Peyer's patch (tissue), 4 donors: ENCODE results near the gene SLC6A18. TPM values are rescaled to one million over a fixed set of nuclear protein-coding genes. Genes with fewer than 3 reads are reported as not detected.

Experiments used
- DNase-seq, 3 donors: peaks; one replicate each; pipeline ENCODE4 v3.0.0-alpha.2; 2017 to 2019
- H3K27ac ChIP-seq, 4 donors: fragments of 200-600 bp; sonication (generic); one replicate each; pipeline ENCODE4 v1.5.1; 2016 to 2019
- H3K27me3 ChIP-seq, 2 donors: fragments of 200-600 bp; sonication (generic); one replicate each; pipeline ENCODE4 v1.5.1; 2019
- H3K36me3 ChIP-seq, 3 donors: fragments of 200-600 bp; sonication (generic); one replicate each; pipeline ENCODE4 v1.5.1; 2016 to 2019
- H3K4me1 ChIP-seq, 4 donors: fragments of 200-600 bp; sonication (generic); one replicate each; pipeline ENCODE4 v1.5.1; 2016 to 2019
- H3K4me3 ChIP-seq, 4 donors: fragments of 200-600 bp; sonication (generic); 1 replicate in 3 of 4; 2 replicates in 1 of 4; pipeline ENCODE4 v1.5.1; 2016 to 2019; ENCODE audit warnings: mild to moderate bottlenecking in 1 of 4
- H3K9me3 ChIP-seq, 4 donors: fragments of 200-600 bp; sonication (generic); one replicate each; pipeline ENCODE4 v1.5.1; 2016 to 2019; ENCODE audit warnings: mild to moderate bottlenecking in 1 of 4
- POLR2A ChIP-seq, 2 donors: fragments of 450-650 bp; IDR thresholded peaks; one replicate each; pipeline ENCODE4 v1.5.1; 2017; ENCODE audit warnings: antibody characterized with exemption in 2 of 2, mild to moderate bottlenecking in 2 of 2, moderate library complexity in 2 of 2
- total RNA-seq, 4 donors: library from RNA; depleted of rRNA; stranded (reverse); fragments of >200 nt; gene quantifications; one replicate each; pipeline ENCODE4 v1.1.0, GENCODE V29; 2016
- TF ChIP-seq, protein P1 (sequence below), 6 experiments: fragments of 450-650 bp in 4 of 6; fragments of 200-600 bp in 2 of 6; sonication (generic) in 1 of 6; IDR thresholded peaks; one replicate each; pipeline ENCODE4 v1.5.1; 2017 to 2019; ENCODE audit warnings: antibody characterized with exemption in 6 of 6, mild to moderate bottlenecking in 3 of 6, moderate library complexity in 1 of 6

SLC6A18 gene
- total RNA-seq, 4 donors from 2014 or later, result 0.53 to 0.95 TPM; not detected in 2

- Histone ChIP-seq H3K9me3 (no peaks in the 10 kb centered on the region), H3K27ac (peak within 1 kb of the TSS in 3 of 4 donors; percentile 80 to 97 (median 92)), H3K36me3 (peaks cover 0 to 8% (median 0%) of the 10 kb centered on the region in 3 donors), H3K4me3 (peak within 1 kb of the TSS in 3 of 4 donors; percentile 29 to 65 (median 64)), H3K27me3 (no peaks in the 10 kb centered on the region), H3K4me1 (peaks cover 0 to 10% (median 0%) of the 10 kb centered on the region in 4 donors)
- DNase-seq, result peak in 2 of 3 donors; percentile 86 to 88
- TF ChIP-seq POLR2A (IDR thresholded peaks at IDR 0.05), result peak; percentile 92 to 95
- TF ChIP-seq, protein P1, sequence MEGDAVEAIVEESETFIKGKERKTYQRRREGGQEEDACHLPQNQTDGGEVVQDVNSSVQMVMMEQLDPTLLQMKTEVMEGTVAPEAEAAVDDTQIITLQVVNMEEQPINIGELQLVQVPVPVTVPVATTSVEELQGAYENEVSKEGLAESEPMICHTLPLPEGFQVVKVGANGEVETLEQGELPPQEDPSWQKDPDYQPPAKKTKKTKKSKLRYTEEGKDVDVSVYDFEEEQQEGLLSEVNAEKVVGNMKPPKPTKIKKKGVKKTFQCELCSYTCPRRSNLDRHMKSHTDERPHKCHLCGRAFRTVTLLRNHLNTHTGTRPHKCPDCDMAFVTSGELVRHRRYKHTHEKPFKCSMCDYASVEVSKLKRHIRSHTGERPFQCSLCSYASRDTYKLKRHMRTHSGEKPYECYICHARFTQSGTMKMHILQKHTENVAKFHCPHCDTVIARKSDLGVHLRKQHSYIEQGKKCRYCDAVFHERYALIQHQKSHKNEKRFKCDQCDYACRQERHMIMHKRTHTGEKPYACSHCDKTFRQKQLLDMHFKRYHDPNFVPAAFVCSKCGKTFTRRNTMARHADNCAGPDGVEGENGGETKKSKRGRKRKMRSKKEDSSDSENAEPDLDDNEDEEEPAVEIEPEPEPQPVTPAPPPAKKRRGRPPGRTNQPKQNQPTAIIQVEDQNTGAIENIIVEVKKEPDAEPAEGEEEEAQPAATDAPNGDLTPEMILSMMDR (IDR thresholded peaks at IDR 0.05), result no peak
Observed at GRCh38 chr5:1201327-1202025, 23.7 kb upstream of the SLC6A18 start, which contains the start of gene SLC6A19. Gene SLC6A19 (plus strand): TSS chr5:1201595. CDS start chr5:1201651, 56 bp downstream.

GRCh38 chr5:1202026-1202797 lies 23.0 kb upstream of the SLC6A18 start:
- peak overlapping the region in 3 of 4 donors; percentile 29 to 65 (median 64) for H3K4me3 ChIP-seq
- H3K36me3 ChIP-seq, result peaks cover 0 to 13% (median 0%) of the 10 kb centered on the region in 3 donors

DNA sequence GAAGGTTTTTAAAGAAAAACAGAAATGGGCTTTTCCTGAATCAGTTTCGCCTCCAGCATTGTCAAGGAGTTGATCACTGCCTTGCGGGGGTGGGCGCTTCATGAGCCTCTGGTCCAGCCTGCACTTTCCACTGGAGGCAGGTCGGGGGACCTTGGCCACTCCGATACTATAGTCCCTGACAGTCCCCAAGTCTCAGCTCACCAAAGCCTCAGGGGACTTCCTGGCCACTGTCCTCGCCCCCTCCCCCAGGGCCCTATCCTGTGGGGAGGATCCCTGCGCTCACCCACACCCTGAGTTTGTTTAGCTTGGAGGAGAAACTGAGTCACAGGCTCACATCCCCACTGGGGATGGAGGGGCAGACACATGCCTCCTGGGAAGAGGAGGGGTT lies 22.4 kb upstream of the SLC6A18 start:
- H3K4me1 ChIP-seq, result peaks cover 0 to 15% (median 0%) of the 10 kb centered on the region in 4 donors
- peaks cover 0 to 13% (median 0%) of the 10 kb centered on the region in 3 donors for H3K36me3 ChIP-seq
- peak in 1 of 3 donors; percentile 43 for DNase-seq
- H3K27ac ChIP-seq, result peak overlapping the region in 2 of 4 donors; percentile 92 to 97
- H3K27me3 ChIP-seq, result no peaks in the 10 kb centered on the region
- H3K4me3 ChIP-seq, result peak overlapping the region in 3 of 4 donors; percentile 29 to 65 (median 64)
- TF ChIP-seq, protein P1 (IDR thresholded peaks at IDR 0.05), result no peak
- TF ChIP-seq POLR2A (IDR thresholded peaks at IDR 0.05), result no peak
- no peaks in the 10 kb centered on the region for H3K9me3 ChIP-seq

More at GRCh38 chr5:1202026-1202797, 23.0 kb upstream of the SLC6A18 start:
- Histone ChIP-seq H3K4me1 (peaks cover 0 to 15% (median 0%) of the 10 kb centered on the region in 4 donors), H3K27me3 (no peaks in the 10 kb centered on the region), H3K9me3 (no peaks in the 10 kb centered on the region), H3K27ac (peak overlapping the region in 3 of 4 donors; percentile 80 to 97 (median 92))
- TF ChIP-seq, protein P1 (IDR thresholded peaks at IDR 0.05), result peak in 3 of 6 experiments; percentile 33 to 44 (median 35)
- no peak for TF ChIP-seq POLR2A (IDR thresholded peaks at IDR 0.05)
- DNase-seq, result peak in 2 of 3 donors; percentile 64 to 66

DNA sequence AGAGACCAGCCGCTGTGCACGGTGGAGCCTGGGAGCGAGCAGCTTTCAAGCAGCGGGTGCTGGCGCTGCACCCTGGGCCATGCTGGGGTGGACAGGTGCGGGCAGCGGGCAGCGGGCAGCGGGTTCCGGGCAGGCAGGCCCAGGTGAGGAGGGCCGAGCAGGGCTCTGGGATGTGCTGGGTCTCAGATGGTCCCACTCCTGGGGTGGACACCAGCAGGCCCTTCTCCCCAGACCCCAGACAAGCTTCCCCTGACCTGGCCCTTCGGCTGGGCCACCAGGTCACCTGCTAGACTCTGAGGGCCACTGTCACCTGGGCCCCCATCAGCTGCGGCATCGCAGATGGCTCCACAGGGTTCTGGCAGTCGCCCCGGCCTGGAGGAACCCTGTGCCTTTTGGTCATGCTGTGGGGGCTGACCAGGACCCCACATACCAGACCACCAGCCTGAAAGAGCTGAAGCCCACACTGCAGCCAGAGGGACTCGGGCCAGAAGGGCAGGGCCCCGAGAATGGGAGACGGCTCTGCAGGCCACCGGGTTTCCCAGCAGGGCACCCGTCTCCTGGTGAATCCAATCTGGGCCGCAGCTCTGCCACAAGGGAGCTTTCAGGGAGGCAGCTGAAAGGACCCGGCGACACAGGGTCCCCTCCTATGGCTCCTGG lies 21.7 kb upstream of the SLC6A18 start:
- TF ChIP-seq, protein P1 (IDR thresholded peaks at IDR 0.05), result no peak
- no peak for TF ChIP-seq POLR2A (IDR thresholded peaks at IDR 0.05)
- H3K4me3 ChIP-seq, result peak overlapping the region in 3 of 4 donors; percentile 29 to 65 (median 64)
- DNase-seq, result peak in 1 of 3 donors; percentile 48
- H3K27me3 ChIP-seq, result no peaks in the 10 kb centered on the region
- H3K36me3 ChIP-seq, result peaks cover 0 to 13% (median 0%) of the 10 kb centered on the region in 3 donors
- H3K9me3 ChIP-seq, result no peaks in the 10 kb centered on the region
- H3K4me1 ChIP-seq, result peaks cover 0 to 15% (median 0%) of the 10 kb centered on the region in 4 donors
- H3K27ac ChIP-seq, result peak overlapping the region in 2 of 4 donors; percentile 92 to 97
